ENCODE data around the gene PAPSS2.

The PAPSS2 gene

DNA sequence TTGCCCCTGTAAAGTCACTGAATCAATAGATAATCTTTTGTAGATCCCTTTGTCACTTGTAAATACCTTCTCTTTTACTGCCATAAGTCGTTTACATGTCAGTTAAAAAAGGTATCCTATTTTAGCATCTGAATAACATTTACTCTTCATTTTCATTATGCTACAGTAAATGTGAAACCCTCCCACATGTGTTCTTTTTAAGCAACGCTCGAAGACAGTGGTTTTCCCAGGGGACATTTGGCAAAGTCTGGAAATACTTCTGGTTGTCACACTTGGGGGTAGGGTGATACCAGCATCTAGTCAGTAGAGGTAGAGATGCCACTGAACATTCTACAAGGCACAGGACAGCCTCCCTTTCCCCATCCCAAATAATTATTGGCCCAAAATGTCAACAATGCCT, 134.6 kb downstream of the PAPSS2 start:
- DNase-seq (ENCODE audit: low read depth), result no peak
